PC-9 (cell line): Measurements from ENCODE around the gene AMIGO2. TPM values are rescaled to one million over a fixed set of nuclear protein-coding genes. Genes with fewer than 3 reads are reported as not detected.

ENCODE experiments used
- BruUV-seq: library from RNA; stranded (reverse); fragments of 400-500 nt; replicated peaks from 2 replicates; lab custom pipeline; 2021; lab: Mats Ljungman, UMichigan
- CTCF ChIA-PET: fragments of 300-600 bp; sonication (Branson Sonifier 250); formaldehyde crosslinking; loops from one replicate; lab custom pipeline; 2022; ENCODE audit warnings: antibody characterized with exemption; lab: Charles Lee
- POLR2A ChIA-PET: fragments of 300-600 bp; sonication (Branson Sonifier 250); formaldehyde crosslinking; loops from one replicate; lab custom pipeline; 2022; ENCODE audit warnings: antibody characterized with exemption; ENCODE audit not compliant: unreplicated experiment; lab: Charles Lee
- DNase-seq, 2 experiments: peaks; one replicate each; pipeline versions ENCODE4 v3.0.0 to v3.0.0-alpha.2; 2015 to 2022; ENCODE audit warnings: mixed read lengths in 1 of 2
- H2AFZ ChIP-seq: fragments of 200-600 bp; sonication (generic); 2 replicates; pipeline ENCODE4 v1.8.1; 2017; ENCODE audit warnings: antibody characterized with exemption
- H3F3A ChIP-seq: fragments of 200-600 bp; sonication (generic); 2 replicates; pipeline ENCODE4 v1.8.1; 2017; ENCODE audit warnings: antibody characterized with exemption, mild to moderate bottlenecking, low read depth; ENCODE audit not compliant: insufficient read depth
- H3K27ac ChIP-seq: fragments of 200-600 bp; sonication (generic); 2 replicates; pipeline ENCODE4 v1.6.1; 2016; ENCODE audit warnings: mixed run types
- H3K27me3 ChIP-seq: fragments of 200-600 bp; sonication (generic); 2 replicates; pipeline ENCODE4 v1.6.1; 2016; ENCODE audit warnings: low read depth, mixed run types; ENCODE audit not compliant: insufficient read depth
- H3K36me3 ChIP-seq: fragments of 200-600 bp; sonication (generic); 2 replicates; pipeline ENCODE4 v1.6.1; 2016; ENCODE audit warnings: low read depth, mixed run types
- H3K4me1 ChIP-seq: fragments of 200-600 bp; sonication (generic); replicated peaks from 2 replicates; pipeline ENCODE4 v1.6.1; 2016; ENCODE audit warnings: mixed run types; ENCODE audit not compliant: insufficient read depth
- H3K4me2 ChIP-seq: fragments of 200-600 bp; sonication (generic); 2 replicates; pipeline ENCODE4 v1.6.1; 2017; ENCODE audit warnings: mixed run types
- H3K4me3 ChIP-seq: fragments of 200-600 bp; sonication (generic); 2 replicates; pipeline ENCODE4 v1.6.1; 2016; ENCODE audit warnings: mixed run types
- H3K79me2 ChIP-seq: fragments of 200-600 bp; sonication (generic); 2 replicates; pipeline ENCODE4 v1.6.1; 2017; ENCODE audit warnings: low read depth, mixed run types
- H3K9me2 ChIP-seq: fragments of 200-600 bp; sonication (generic); 2 replicates; pipeline ENCODE4 v1.8.1; 2017; ENCODE audit warnings: mild to moderate bottlenecking; ENCODE audit not compliant: insufficient read depth
- H3K9me3 ChIP-seq: fragments of 200-600 bp; sonication (generic); 2 replicates; pipeline ENCODE4 v1.8.1; 2016; ENCODE audit warnings: low read depth; ENCODE audit not compliant: insufficient read depth
- H4K20me1 ChIP-seq: fragments of 200-600 bp; sonication (generic); 2 replicates; pipeline ENCODE4 v1.8.1; 2017; ENCODE audit not compliant: insufficient read depth
- EZH2 ChIP-seq: fragments of 200-600 bp; sonication (generic); IDR thresholded peaks from 2 replicates; pipeline ENCODE4 v1.8.0; 2017; ENCODE audit warnings: antibody characterized with exemption, low read depth
- intact Hi-C: fragments of 100-400 bp; cut with micrococcal nuclease; formaldehyde crosslinking; loops from one replicate; pipeline ENCODE4 v1.10.0; 2022; ENCODE audit not compliant: unreplicated experiment
- total RNA-seq: library from RNA; stranded (reverse); gene quantifications from 2 replicates; pipeline ENCODE4 v1.2.3, GENCODE V29; 2021
- TF ChIP-seq, protein P1 (sequence below): fragments of 200-600 bp; sonication (generic); conservative IDR thresholded peaks from 2 replicates; pipeline ENCODE4 v1.6.1; 2017; ENCODE audit warnings: mixed run types, antibody characterized with exemption, mild to moderate bottlenecking, moderate library complexity

The AMIGO2 gene
- total RNA-seq, 1 experiment from 2014 or later: 41.9 TPM

- ChIA-PET CTCF (no interaction called here), POLR2A (interaction anchor here (0.5 kb wide), 1 partner anchor 1040 kb away, joined by 8 read pairs; no protein-coding TSS in a partner anchor)
- Histone ChIP-seq H3K4me2 (0 out of 2 replicates have a peak overlapping the region, but pooled peaks have one; percentile 26), H2AFZ (no peak overlapping the region), H3K9me3 (peaks cover 3% of the 10 kb centered on the region; the same call in 1 of the 2 replicates), H4K20me1 (no peaks in the 10 kb centered on the region), H3K4me1 (peaks cover 32% of the 10 kb centered on the region), H3K36me3 (no peaks in the 10 kb centered on the region), H3K4me3 (no peak overlapping the region), H3K9me2 (no peaks in the 10 kb centered on the region), H3K27ac (no peak overlapping the region), H3K79me2 (no peaks in the 10 kb centered on the region), H3K27me3 (no peaks in the 10 kb centered on the region), H3F3A (no peaks in the 10 kb centered on the region)
- BruUV-seq: no TSS peak
- DNase-seq: peak; percentile 39 to 61
- TF ChIP-seq EZH2: no peak
- TF ChIP-seq, protein P1, sequence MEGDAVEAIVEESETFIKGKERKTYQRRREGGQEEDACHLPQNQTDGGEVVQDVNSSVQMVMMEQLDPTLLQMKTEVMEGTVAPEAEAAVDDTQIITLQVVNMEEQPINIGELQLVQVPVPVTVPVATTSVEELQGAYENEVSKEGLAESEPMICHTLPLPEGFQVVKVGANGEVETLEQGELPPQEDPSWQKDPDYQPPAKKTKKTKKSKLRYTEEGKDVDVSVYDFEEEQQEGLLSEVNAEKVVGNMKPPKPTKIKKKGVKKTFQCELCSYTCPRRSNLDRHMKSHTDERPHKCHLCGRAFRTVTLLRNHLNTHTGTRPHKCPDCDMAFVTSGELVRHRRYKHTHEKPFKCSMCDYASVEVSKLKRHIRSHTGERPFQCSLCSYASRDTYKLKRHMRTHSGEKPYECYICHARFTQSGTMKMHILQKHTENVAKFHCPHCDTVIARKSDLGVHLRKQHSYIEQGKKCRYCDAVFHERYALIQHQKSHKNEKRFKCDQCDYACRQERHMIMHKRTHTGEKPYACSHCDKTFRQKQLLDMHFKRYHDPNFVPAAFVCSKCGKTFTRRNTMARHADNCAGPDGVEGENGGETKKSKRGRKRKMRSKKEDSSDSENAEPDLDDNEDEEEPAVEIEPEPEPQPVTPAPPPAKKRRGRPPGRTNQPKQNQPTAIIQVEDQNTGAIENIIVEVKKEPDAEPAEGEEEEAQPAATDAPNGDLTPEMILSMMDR: no peak
- intact Hi-C loops: no loop called here
Observed at GRCh38 chr12:47105914-47106674, 26.3 kb upstream of the AMIGO2 start.

- ChIA-PET POLR2A (no interaction called here), CTCF (no interaction called here)
- H4K20me1 ChIP-seq: no peaks in the 10 kb centered on the region
- H3K4me1 ChIP-seq: peaks cover 32% of the 10 kb centered on the region
- peaks cover 8% of the 10 kb centered on the region; the same call in 1 of the 2 replicates for H3K9me3 ChIP-seq
- peak in 1 of 2 experiments; percentile 53 for DNase-seq
- H3K27me3 ChIP-seq: no peaks in the 10 kb centered on the region
- no peak overlapping the region for H2AFZ ChIP-seq
- no TSS peak for BruUV-seq
- H3K79me2 ChIP-seq: no peaks in the 10 kb centered on the region
- H3F3A ChIP-seq: no peaks in the 10 kb centered on the region
- no peak overlapping the region for H3K4me3 ChIP-seq
- no peak for TF ChIP-seq EZH2
- TF ChIP-seq, protein P1: no peak
- intact Hi-C loops: no loop called here
- H3K36me3 ChIP-seq: no peaks in the 10 kb centered on the region
- no peak overlapping the region for H3K27ac ChIP-seq
- H3K9me2 ChIP-seq: no peaks in the 10 kb centered on the region
- H3K4me2 ChIP-seq: no peak overlapping the region
Observed at GRCh38 chr12:47102845-47103651, 23.3 kb upstream of the AMIGO2 start.

DNA sequence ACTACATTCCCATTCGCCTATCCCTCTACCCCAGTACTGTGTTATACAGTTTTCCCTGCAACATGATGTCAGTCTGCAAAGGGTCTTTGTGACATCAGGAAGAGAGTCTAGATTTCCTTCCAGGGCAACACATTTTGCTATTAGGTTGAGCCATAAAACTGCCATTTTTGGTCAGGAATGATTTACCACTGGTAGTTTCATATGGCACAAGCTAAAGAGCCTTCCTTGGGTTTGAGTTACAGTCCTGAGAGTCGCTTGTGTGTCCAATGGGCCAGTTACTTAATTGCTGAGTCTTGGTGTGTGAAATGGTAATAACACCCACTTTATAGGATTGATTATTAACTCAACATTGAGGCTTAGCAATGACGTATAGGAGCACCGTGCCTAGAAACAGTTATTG is 22.6 kb upstream of the AMIGO2 start:
- Histone ChIP-seq H4K20me1 (no peaks in the 10 kb centered on the region), H3K9me2 (no peaks in the 10 kb centered on the region), H3K27me3 (no peaks in the 10 kb centered on the region), H2AFZ (no peak overlapping the region), H3K36me3 (no peaks in the 10 kb centered on the region), H3K4me3 (no peak overlapping the region), H3K4me1 (peaks cover 33% of the 10 kb centered on the region), H3K79me2 (no peaks in the 10 kb centered on the region), H3K9me3 (peaks cover 8% of the 10 kb centered on the region; the same call in 1 of the 2 replicates), H3K27ac (no peak overlapping the region), H3K4me2 (no peak overlapping the region), H3F3A (no peaks in the 10 kb centered on the region)
- TF ChIP-seq, protein P1: no peak
- TF ChIP-seq EZH2: no peak
- BruUV-seq: no TSS peak
- no peak for DNase-seq
- ChIA-PET CTCF (no interaction called here), POLR2A (no interaction called here)
- intact Hi-C loops: no loop called here
